PFSK-1 (cell line): ENCODE results near the gene WDR54.

ENCODE experiments used
- POLR2AphosphoS5 ChIP-seq: IDR thresholded peaks from 2 replicates; pipeline ENCODE4 v1.6.1; 2012; ENCODE audit warnings: low read depth, mild to moderate bottlenecking, control low read depth, low read length, moderate library complexity
- TAF1 ChIP-seq: IDR thresholded peaks from 2 replicates; pipeline ENCODE4 v1.6.1; 2012; ENCODE audit warnings: low read length, control low read depth, borderline replicate concordance; ENCODE audit not compliant: insufficient read depth

- no peak for TF ChIP-seq POLR2AphosphoS5
- no peak for TF ChIP-seq TAF1
Observed at GRCh38 chr2:74415762-74416395, 5.7 kb upstream of the WDR54 start.
